NCI-H510A treated with DMSO at 0.1 percent for 48 hours (cell line): ENCODE data around the gene FMO1.
"Not testable (repeated sequence)": the region's sequence is repeated elsewhere in the genome, so short reads cannot be mapped to it uniquely, and the experiment has no call there.

Source experiments
- DNase-seq: peaks from one replicate; lab custom pipeline; 2025; lab: John Stamatoyannopoulos, UW

Gene FMO1

DNA sequence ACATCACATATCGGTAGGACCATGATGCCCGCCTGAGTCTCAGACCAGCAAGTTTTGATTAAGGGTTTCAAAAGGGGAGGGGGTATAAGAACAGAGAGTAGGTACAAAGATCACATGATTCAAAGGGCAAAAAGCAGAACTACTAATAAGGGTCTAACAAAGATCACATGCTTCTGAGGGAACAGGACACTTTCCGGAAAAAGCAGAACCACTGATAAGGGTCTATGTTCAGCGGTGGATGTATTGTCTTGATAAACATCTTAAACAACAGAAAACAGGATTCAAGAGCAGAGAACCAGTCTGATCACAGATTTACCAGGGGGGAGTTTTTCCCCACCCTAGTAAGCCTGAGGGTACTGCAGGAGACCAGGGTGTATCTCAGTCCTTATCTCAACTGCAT is 12.1 kb upstream of the FMO1 start:
- not testable (repeated sequence) for DNase-seq

DNA sequence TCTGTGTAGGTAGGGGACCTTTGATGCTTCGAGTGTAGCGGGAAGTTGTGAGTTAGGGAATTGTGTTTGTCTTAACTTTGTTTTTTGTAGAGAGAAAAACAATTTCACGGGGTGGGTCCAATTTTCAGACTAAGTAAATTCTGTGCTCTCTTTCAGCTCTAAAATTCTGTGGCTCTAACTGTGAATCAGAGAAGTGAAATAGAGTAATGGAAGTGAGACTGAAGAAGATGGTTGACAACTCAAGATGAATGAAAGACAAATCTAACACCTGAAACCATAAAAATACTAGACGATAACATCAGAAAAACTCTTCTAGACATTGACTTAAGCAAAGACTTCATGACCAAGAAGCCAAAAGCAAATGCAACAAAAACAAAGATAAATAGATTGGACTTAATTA is 4.4 kb upstream of the FMO1 start:
- no peak for DNase-seq

DNA sequence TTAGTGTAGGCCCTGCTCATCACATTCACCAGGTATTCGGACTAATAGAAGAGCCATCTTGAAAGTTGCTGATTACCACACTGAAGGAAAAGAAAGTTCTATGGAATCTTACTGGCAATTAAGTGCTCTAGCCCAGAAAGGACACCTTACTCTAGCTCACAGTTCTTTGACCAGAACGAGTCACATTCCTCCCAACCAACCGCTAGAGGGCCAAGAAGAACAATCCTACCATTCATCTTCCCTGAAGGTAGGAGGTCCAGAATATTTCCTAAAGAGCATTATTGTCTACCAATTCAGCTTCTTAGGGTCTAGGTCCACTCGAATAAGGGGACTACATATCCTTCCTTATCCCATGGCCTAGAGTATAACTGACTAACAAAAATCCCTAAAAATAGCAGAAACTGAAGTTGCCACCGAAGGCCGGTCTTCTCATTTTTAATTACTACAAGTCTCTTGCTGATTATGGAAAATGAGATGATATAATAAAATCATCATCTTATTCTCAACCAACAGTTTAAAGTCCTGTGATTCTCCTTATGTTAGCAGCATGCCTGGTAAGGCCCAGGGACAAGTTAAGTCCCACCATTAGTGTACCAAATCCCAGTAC is 2.7 kb upstream of the FMO1 start:
- peak; percentile 49 for DNase-seq

DNA sequence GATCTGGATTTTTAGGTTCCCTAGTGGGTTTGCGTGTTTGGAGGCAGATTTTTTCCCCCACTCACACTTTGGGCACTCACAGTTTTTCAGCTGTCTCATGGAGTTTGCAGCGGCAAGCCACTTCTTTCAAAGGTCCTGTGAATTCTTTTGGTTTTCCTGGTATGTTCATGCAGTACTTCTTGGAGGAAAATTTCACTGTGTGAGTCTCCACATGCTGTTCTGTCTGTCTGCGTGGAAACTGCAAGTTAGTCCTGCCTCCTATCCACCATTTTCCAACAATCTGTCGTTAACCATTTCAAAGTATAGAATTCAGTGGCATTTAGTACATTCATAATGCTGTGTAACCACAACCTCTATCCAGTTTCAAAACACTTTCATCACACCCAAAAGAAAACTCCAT is 793 bp upstream of the FMO1 start:
- no peak for DNase-seq

DNA sequence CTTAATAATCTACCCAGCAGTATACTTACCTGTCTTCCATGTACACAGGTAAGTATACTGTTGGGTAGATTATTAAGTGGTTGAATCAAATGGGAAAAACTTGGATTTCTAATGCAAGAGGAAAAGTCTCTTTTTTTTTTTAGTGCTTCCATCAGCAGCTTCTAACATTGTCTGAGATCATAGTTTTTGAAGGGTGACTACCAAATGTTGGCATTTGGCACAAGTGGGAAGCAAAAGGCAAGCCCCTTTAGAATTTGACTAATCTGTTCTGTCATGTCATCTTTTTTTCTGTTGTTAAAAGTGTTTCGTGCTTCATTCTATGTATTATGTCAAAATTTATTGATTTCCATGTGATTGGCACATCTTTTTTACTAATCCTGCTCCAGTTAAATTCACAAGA is 547 bp downstream of the FMO1 start:
- DNase-seq, result no peak

DNA sequence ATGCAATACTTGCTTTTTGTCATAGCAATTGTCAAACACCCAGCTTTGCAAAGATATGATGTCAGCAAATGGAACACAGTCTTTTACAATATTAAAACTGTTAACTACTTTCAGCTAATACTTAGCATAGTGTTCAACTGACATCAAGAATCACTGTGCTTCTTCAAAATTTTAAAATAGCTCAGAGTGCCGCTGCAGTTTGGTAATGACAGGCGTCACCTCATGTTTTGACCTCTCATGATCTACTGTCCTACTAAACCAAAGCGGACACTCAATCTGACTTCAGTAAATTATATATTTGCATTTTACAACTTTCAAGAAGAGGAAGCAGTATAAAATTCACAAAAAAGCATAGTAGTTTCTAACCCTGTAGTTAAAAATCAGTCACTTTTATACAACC is 2.0 kb downstream of the FMO1 start:
- DNase-seq, result no peak

DNA sequence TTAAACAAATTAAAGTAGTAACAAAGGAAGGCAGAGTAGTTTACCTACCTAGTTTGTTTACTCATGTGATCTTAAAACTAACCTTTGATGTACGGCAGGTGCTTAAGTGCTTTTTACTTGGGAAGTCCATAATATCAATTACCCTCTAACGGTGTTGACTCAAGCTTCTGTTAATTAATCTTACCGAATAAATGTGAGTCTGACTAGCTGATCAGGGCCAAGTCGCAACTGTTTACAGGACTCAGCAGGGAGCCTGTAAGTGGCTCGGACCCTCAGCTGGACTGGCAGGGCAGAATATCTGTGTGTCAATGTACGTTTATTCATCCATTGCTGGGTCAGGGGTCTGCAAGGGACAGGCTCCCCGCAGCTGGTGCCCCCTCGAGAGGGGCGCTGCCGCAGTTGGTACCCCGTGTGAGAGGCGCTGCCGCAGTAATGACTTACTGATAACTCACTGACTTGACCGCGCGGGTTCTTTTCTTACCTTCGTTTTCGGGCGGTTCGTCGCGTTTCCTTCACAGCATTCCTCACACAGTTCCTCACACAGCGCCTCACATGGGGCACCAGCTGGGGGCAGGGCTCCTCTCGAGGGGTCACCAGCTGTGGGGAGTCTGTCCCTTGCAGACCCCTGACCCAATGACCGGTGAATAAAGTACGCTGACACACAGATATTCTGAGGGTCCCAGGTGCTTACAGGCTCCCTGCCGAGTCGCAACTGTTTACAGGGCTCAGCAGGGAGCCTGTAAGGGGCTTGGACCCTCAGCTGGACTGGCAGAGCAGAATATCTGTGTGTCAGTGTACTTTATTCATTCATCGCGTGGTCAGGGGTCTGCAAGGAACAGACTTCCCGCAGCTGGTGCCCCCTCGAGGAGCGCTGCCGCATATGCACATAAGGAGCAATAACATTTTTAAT is 3.0 kb downstream of the FMO1 start:
- peak; percentile 94 for DNase-seq

DNA sequence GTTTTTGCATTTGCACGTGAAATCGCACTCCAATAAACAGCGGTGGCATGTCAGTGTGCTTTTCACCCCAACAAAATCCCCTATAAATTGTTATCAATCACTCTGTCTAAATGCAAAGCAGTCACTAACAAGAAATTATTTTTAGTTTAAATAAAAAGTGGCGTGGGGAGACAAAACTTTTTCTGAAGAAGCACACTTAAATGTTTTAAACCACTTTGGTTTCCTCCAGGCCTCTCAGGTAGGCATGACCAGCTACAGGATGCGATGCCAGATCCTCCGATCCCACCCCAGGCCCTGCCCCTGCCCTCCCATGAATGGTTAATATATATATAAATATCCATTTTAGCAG is 3.6 kb downstream of the FMO1 start:
- no peak for DNase-seq

DNA sequence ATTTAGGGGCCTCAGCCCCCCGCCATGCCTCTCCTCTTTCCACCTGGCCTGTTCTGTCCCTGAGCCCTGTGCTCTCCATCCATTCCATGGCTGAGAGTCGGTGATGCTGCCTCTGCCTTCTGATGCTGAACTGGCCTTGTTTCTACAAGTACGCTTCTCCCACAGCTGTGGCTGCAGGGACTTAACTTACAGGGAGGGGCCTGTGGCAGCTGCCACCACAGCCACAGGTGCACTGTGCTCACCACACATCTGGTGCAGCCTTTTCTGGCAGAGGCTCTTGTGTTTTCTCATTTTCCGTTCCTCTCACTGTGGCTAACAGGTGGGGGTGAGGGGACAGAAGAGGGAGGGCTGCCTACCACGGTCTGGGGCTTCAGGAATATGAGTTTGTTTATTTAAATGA is 4.2 kb downstream of the FMO1 start:
- DNase-seq, result peak; percentile 44

DNA sequence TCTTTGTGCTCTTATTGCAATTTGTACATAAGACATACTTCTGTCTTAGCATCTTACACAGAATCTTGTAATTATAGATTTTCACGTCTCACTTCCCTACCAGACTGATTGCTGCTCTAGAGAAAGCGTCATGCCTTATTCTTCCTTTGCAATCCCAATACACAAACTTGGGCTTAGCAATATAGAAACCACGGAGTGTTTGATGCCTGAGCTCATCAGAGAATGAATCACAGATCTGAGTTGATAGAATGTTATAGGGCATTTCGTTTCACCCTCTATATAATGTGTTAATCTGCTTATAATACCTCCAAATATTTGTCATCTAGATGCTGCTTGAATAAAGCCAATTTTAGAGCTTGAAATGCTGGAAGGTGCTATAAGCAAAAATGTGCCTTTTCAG is 6.6 kb downstream of the FMO1 start:
- DNase-seq, result no peak

DNA sequence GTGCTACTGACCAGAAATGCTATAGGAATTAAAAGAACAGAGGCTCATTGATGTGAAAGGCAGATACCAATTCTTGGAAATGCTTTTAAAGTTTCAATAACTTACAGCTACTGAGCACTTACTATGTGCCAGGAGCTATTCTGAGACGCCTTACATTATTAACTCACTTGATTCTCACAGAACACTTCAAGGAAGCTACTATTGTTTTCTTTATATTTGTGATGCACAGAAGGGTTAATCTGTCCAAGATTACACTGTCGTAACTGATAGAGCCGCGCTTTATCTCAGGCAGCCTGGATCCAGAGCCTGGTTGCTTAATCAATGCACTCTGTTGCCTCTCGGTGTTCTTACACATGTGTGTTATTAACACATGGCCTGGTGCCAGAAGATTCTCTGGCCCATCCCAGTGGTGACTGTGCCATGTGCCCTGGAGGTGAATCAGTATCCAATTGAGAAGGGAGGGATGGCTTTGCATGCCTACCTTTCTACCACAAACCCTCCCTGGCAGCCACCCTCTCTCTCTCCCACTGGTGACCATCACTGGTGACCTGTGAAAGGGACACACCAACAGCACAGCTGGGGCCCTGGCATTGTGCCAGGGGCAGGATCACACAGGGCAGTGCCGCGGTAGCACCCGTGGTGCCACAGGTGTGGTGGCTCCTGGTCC is 8.8 kb downstream of the FMO1 start:
- no peak for DNase-seq

DNA sequence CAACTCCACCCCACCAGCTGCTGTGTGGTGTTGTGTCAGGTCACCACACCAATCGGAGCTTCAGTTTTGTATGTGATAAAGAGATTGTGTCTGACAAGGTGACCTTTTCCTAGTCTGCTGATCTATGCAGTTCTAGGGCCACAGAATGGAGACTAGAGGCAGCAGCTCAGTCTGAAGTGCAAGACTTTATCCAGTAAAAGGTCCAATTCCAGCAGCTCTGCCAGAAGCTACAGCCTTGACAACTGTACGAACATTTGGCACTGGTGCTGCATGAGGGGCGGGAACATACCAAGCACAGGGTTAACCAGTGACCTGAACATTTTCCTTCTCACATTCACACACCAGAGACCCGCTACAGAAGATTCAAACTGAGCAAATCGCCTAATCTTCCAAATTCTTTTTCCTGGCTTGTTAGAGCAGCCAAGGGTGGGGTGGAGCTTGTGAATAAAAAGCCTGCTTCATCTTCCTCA is 9.3 kb downstream of the FMO1 start:
- DNase-seq, result no peak

DNA sequence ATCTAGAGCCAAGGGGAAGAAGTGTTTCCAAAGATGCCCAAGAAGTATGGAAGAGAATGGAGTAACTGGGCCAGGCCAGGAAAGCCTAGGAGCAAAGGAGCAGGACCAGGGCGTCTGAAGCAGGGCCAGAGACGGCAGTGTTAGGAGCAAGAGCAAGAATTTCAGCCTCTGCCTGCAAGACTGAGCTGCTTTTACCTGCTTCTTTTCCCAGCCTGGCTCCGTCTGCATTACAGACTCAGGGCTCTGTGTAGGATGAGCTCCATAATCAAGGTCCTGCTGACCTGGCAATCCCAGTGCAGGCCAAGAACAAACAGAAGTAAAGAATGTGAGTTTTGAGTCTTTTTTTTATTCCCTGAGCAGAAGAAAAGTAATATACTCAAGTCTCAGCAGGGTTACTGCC is 10.1 kb downstream of the FMO1 start:
- DNase-seq, result no peak

DNA sequence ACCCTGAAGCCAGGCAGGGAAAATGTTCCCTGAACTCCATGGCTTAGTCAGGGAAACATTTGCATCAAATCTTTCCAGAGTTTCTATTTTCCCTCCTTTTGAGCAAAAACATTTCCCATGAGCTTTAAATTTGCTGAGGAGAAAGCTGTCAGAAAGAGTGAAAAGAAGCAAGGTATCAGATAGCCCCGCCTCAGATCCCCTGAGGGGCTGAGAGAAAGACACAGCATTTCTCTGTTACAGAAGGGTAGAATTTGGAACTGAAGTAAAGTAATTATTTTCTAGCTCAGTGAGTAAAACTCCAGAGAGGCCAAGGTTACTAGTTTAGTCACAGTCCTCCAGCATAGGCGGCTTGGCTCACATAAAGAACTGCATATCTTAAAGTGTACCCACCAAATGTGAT is 10.6 kb downstream of the FMO1 start:
- DNase-seq, result no peak

DNA sequence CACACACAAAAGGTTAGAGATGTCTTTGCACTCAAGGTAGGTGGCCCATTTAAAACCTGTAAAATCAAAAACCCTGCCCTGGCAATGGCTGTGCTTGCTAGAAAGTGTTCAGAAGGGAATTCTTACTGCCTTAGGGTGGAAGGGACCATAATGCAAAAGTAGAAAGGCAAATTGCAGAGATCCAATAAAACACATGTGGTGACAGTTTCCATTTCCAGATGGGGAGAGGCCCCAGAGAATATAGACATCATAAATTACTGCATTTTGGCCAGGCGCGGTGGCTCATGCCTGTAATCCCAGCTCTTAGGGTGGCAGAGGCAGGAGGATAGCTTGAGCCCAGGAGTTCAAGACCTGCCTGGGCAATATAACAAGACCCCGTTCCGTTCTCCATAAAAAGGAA is 13.0 kb downstream of the FMO1 start:
- DNase-seq, result no peak

DNA sequence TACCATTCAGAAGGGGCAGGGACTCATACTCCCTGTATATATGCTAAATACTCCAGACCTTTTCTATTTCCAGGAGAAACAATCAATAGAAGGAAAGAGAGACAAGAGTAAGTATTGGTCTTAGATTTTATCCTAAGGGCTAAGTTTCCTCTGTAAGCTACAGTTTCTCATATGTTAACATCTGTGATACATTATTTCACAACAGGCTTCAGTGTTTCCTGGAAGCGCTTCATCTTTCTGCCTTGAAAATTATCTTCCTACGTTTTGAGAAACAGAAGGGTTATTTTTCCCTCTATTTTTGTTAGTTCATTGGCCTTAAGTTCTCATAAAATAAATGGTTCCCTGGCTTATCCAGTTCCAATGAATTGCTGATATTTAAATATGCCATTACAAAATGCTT is 15.6 kb downstream of the FMO1 start:
- DNase-seq, result no peak

DNA sequence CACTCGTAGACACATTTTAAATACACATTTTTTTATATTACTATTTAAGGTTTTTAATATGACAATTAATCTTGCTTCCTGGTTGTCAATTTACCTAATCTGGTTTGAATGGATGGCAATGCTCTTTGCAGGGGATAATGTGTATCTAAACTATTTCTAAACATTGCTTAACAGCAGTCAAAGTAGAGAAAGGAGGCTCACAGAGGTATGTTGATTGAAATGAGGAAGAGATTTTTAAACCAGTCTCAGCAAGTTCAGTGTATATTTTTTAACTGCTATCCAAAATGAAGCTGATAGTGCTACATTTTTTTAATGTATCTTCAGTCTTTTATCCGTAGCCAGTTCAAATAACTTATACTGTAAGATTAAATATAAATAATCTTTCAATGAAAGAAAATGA is 17.4 kb downstream of the FMO1 start:
- no peak for DNase-seq

DNA sequence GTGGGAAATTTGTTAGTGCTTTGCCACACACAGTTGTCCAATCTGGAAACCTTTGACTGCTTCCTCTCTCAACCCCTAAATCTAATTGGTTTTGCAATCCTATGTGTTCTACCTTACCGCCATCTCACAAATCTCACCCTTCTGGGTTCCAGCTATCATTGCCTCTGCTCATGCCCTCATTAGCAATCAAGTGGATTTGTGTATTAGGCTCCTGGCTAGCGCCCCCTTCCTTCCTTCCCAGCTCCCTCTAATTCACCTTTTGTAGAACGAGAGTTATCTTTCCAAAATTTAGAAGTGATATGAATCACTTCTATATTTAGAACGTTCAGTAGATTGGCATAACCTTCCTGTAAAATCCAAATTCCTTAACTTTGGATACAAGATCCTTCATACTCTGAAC is 18.6 kb downstream of the FMO1 start:
- no peak for DNase-seq

DNA sequence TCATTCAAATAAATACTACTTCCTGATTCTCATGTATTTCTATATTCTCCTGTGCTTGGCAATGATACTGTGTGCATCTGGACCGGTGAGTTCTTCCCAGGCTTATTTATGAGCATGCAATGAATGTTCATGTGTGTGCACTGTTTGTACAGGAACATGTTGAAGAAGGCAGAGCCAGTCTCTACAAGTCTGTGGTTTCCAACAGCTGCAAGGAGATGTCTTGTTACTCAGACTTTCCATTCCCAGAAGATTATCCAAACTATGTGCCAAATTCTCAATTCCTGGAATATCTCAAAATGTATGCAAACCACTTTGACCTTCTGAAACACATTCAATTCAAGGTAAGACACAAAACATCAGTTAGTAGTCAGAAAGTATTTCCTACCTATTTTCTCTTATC is 19.1 kb downstream of the FMO1 start:
- no peak for DNase-seq

DNA sequence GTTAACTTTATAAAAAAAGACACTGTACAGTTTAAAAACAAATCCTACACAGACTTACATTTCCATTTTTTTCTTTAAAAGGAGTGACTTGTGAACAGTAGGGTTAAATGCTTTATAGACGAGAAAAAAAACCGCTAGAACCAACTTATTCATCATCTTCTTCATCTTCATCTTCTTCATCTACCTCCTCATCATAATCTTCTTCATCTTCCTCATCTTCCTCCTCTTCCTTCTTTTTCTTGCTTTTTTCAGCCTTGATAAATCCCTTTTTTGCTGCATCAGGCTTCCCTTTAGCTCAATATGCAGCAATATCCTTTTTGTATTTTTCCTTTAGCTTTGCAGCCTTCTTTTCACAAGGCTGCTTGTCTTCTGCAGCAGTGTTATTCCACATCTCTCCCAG is 22.5 kb downstream of the FMO1 start:
- DNase-seq, result no peak

DNA sequence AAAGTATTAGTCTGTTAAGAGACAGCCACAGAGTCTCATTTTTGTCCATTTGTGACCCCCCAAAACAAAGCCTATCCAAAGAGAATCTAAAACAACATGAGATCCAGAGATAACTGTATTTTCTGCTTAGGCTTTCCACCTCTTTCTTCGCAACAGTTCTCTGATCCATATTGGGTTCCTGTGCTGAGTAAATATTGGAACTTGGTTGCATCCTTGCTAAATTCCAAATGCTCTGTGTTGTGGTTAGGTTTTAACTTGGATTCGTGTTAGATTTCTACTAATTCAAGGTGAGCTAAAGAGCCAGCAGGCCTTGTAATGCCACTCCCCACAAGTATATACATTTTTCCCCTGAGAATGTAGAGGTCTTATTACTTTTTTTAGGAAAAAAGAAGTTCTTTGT is 29.2 kb downstream of the FMO1 start:
- no peak for DNase-seq

DNA sequence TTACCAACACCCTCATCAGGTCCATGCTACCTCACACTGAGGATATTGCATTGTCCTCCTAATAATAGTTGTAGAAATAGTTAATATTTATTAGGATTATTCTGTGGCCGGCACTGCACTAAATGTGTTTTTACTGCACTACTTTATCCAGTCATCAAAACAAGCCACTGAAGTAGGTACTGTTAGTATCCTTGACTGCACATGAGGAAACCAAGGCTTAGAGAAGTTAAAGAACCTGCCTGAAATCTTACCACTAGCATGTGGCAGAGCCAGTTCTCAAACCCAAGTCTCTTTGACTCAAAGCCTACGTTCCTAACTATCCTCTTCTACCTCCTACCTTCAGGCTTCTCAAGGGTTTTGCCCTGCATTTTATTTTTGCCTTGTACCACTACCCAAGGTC is 30.9 kb downstream of the FMO1 start:
- DNase-seq, result no peak

DNA sequence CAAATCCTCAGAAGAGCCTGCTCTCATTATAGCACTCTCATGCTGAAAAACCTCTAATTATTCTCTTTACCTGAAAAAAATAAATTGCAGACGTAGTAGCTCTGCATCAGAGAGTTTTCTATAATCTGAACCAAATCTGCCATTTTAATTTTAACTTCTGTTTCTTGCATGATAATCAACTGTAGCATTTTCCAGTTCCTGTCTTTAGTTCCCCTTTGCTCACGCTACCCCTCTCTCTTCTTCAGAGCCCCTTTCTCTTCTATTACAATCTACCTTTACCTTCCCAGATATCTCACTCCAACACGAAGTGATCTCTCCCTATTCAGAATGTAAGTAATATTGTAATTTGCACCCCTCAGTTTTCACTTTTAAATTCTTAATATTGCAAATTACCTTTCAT is 31.4 kb downstream of the FMO1 start:
- no peak for DNase-seq
